ENCODE results near the gene DLG2.

The DLG2 gene

DNA sequence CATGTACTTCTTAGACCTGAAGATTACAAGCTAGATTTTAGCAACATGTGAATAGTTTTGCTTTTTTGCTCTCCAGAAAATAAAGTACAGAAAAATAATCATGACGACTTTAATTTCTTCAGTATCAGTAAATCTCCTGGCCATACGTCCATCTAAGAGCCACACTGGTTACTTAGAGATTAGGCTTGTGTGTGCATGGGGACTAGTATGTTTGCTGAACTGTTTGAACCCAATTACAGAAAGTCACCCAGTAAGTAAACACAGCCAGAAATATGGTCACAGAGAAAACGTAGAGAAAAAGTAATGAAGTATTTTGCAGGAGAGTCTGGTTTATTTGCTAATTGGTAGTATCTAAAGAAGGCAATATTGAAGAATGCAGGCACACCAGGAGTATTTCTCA lies 1287.3 kb downstream of the DLG2 start:
- Histone ChIP-seq H3K27me3 (ENCODE audit: insufficient read depth, low read length) (no peaks in the 10 kb centered on the region), H3K9me3 (ENCODE audit: low read length) (no peaks in the 10 kb centered on the region), H3K27ac (ENCODE audit: low read depth, low read length, poor library complexity, severe bottlenecking) (no peak overlapping the region), H3K4me1 (ENCODE audit: insufficient read depth, low read length, severe bottlenecking) (no peaks in the 10 kb centered on the region), H3K36me3 (ENCODE audit: insufficient read depth, low read length) (no peaks in the 10 kb centered on the region), H3K9ac (ENCODE audit: low read length) (no peak overlapping the region), H3K79me2 (ENCODE audit: insufficient read depth, low read length) (no peaks in the 10 kb centered on the region), H4K20me1 (ENCODE audit: insufficient read depth, low read length) (no peaks in the 10 kb centered on the region), H3K4me2 (ENCODE audit: low read length) (no peak overlapping the region), H3K9me2 (ENCODE audit: low read depth, low read length) (no peaks in the 10 kb centered on the region), H3K4me3 (ENCODE audit: low read depth, low read length, poor library complexity, severe bottlenecking) (no peak overlapping the region), H2AFZ (ENCODE audit: low read length) (no peak overlapping the region), H3F3A (ENCODE audit: insufficient read depth, low read length) (no peaks in the 10 kb centered on the region)
- no peak for TF ChIP-seq EZH2 (IDR thresholded peaks at IDR 0.05; ENCODE audit: borderline replicate concordance, low read length)
- TF ChIP-seq, protein P1, sequence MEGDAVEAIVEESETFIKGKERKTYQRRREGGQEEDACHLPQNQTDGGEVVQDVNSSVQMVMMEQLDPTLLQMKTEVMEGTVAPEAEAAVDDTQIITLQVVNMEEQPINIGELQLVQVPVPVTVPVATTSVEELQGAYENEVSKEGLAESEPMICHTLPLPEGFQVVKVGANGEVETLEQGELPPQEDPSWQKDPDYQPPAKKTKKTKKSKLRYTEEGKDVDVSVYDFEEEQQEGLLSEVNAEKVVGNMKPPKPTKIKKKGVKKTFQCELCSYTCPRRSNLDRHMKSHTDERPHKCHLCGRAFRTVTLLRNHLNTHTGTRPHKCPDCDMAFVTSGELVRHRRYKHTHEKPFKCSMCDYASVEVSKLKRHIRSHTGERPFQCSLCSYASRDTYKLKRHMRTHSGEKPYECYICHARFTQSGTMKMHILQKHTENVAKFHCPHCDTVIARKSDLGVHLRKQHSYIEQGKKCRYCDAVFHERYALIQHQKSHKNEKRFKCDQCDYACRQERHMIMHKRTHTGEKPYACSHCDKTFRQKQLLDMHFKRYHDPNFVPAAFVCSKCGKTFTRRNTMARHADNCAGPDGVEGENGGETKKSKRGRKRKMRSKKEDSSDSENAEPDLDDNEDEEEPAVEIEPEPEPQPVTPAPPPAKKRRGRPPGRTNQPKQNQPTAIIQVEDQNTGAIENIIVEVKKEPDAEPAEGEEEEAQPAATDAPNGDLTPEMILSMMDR (IDR thresholded peaks at IDR 0.05; ENCODE audit: low read length): no peak

DNA sequence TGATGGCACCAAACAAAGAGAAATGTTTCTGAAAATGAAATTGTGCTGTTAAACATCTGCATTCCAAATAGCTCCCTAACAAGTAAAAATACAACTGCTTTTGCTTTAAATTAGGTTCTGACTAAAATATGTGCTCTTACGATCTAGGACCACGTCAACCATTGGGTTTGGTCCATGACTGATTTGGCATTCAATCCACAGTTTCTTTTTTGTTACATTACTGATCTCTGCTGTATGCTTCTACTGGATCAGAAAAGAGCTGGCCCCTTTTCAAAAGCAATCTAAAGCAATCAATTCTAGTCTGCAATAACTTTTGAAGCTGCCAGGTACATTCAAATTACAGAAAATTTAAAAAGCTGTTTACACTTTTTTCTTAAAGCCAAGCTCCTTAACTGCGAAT lies 1293.9 kb downstream of the DLG2 start:
- no peak overlapping the region for H3K4me3 ChIP-seq (ENCODE audit: low read depth, low read length, poor library complexity, severe bottlenecking)
- H3K79me2 ChIP-seq (ENCODE audit: insufficient read depth, low read length): no peaks in the 10 kb centered on the region
- no peak overlapping the region for H3K9ac ChIP-seq (ENCODE audit: low read length)
- no peak overlapping the region for H3K27ac ChIP-seq (ENCODE audit: low read depth, low read length, poor library complexity, severe bottlenecking)
- no peak for TF ChIP-seq EZH2 (IDR thresholded peaks at IDR 0.05; ENCODE audit: borderline replicate concordance, low read length)
- TF ChIP-seq, protein P1 (IDR thresholded peaks at IDR 0.05; ENCODE audit: low read length): no peak
- no peaks in the 10 kb centered on the region for H3K4me1 ChIP-seq (ENCODE audit: insufficient read depth, low read length, severe bottlenecking)
- no peak overlapping the region for H3K4me2 ChIP-seq (ENCODE audit: low read length)
- H4K20me1 ChIP-seq (ENCODE audit: insufficient read depth, low read length): no peaks in the 10 kb centered on the region
- H3K27me3 ChIP-seq (ENCODE audit: insufficient read depth, low read length): no peaks in the 10 kb centered on the region
- no peaks in the 10 kb centered on the region for H3K9me3 ChIP-seq (ENCODE audit: low read length)
- H3F3A ChIP-seq (ENCODE audit: insufficient read depth, low read length): no peaks in the 10 kb centered on the region
- no peak overlapping the region for H2AFZ ChIP-seq (ENCODE audit: low read length)
- H3K9me2 ChIP-seq (ENCODE audit: low read depth, low read length): no peaks in the 10 kb centered on the region
- H3K36me3 ChIP-seq (ENCODE audit: insufficient read depth, low read length): no peaks in the 10 kb centered on the region

DNA sequence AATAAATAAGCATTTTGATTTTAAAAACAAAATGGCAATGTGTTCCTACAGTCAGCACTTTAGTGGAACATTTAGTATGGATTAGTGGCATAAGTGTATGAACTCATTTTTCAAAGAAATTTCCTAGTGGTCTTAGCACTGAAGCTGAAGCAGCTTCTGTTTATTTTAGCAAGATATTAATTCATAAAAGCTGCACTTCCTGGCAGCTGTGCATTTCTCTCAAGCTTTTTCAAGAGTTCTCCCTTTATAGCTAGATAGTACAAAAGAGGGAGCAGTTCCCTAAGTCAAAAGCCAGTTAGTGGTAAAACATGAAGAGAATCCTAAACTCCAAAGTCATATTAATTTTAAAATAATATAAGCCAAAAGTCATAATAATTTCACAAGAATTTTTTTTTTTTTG lies 1304.9 kb downstream of the DLG2 start:
- H3K36me3 ChIP-seq (ENCODE audit: insufficient read depth, low read length): no peaks in the 10 kb centered on the region
- no peaks in the 10 kb centered on the region for H4K20me1 ChIP-seq (ENCODE audit: insufficient read depth, low read length)
- H3K27ac ChIP-seq (ENCODE audit: low read depth, low read length, poor library complexity, severe bottlenecking): no peak overlapping the region
- no peaks in the 10 kb centered on the region for H3K27me3 ChIP-seq (ENCODE audit: insufficient read depth, low read length)
- TF ChIP-seq, protein P1 (IDR thresholded peaks at IDR 0.05; ENCODE audit: low read length): no peak
- TF ChIP-seq EZH2 (IDR thresholded peaks at IDR 0.05; ENCODE audit: borderline replicate concordance, low read length): no peak
- no peaks in the 10 kb centered on the region for H3K4me1 ChIP-seq (ENCODE audit: insufficient read depth, low read length, severe bottlenecking)
- H3K9me3 ChIP-seq (ENCODE audit: low read length): no peaks in the 10 kb centered on the region
- H3K9ac ChIP-seq (ENCODE audit: low read length): no peak overlapping the region
- no peak overlapping the region for H3K4me2 ChIP-seq (ENCODE audit: low read length)
- H3K9me2 ChIP-seq (ENCODE audit: low read depth, low read length): no peaks in the 10 kb centered on the region
- no peak overlapping the region for H3K4me3 ChIP-seq (ENCODE audit: low read depth, low read length, poor library complexity, severe bottlenecking)
- no peak overlapping the region for H2AFZ ChIP-seq (ENCODE audit: low read length)
- no peaks in the 10 kb centered on the region for H3F3A ChIP-seq (ENCODE audit: insufficient read depth, low read length)
- no peaks in the 10 kb centered on the region for H3K79me2 ChIP-seq (ENCODE audit: insufficient read depth, low read length)

Data from OCI-LY1 (cell line).